ENCODE measurements around the gene TCP11L2. TPM values are rescaled to one million over a fixed set of nuclear protein-coding genes. Genes with fewer than 3 reads are reported as not detected.
A peak's percentile ranks its signal among the peaks of the same experiment; 100 is the strongest.

Gene TCP11L2
- total RNA-seq, 1 donor from 2014 or later = 22.0 TPM

DNA sequence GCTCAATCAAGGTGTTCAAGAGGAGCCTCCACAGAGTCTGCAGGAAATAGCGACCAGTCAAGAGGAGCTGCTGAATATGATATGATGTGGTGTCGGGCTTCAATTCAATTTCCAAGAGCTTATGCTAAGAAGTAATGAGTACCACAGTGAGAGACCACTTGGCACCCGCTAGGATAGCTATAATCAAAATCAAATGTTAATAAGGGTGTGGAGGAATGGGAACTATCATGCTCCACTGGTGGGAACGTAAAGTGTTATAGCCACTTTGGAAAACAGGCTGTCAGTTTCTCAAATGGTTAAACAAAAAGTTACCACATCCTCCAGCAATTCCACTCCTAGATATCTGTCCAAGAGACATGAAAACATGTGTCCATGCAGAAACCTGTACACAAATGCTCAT, 61.7 kb downstream of the TCP11L2 start:
- Histone ChIP-seq H3K36me3 (ENCODE audit: insufficient read depth, low read length) (peaks cover 9% of the 10 kb centered on the region), H3K27me3 (ENCODE audit: insufficient read depth, low read length) (no peaks in the 10 kb centered on the region), H3K27ac (ENCODE audit: low read depth, low read length) (no peak overlapping the region), H2AFZ (ENCODE audit: low read depth, low read length) (no peak overlapping the region), H3K4me1 (ENCODE audit: insufficient read depth, low read length) (peaks cover under 1% of the 10 kb centered on the region), H4K20me1 (ENCODE audit: insufficient read depth, low read length) (no peaks in the 10 kb centered on the region), H3K79me2 (ENCODE audit: insufficient read depth, low read length) (peaks cover 44% of the 10 kb centered on the region), H3K9me3 (ENCODE audit: insufficient read depth, low read depth, low read length) (no peaks in the 10 kb centered on the region), H3K4me3 (ENCODE audit: insufficient read depth, low read depth, low read length) (no peak overlapping the region), H3K9ac (ENCODE audit: low read length) (no peak overlapping the region), H3K4me2 (ENCODE audit: low read length) (no peak overlapping the region)
- Mint-ChIP-seq H3K4me1 (ENCODE audit: low read depth, unreplicated experiment) (peaks cover 1% of the 10 kb centered on the region), H3K9me3 (ENCODE audit: unreplicated experiment) (no peaks in the 10 kb centered on the region), H3K27ac (ENCODE audit: unreplicated experiment) (no peak overlapping the region), H3K27me3 (ENCODE audit: low read depth, unreplicated experiment) (no peaks in the 10 kb centered on the region), H3K4me3 (ENCODE audit: unreplicated experiment) (no peak overlapping the region), H3K36me3 (ENCODE audit: low read depth, unreplicated experiment) (peaks cover 11% of the 10 kb centered on the region)
- DNase-seq (ENCODE audit: low read depth) (no peak), FAIRE-seq (no peak)
- no peak for TF ChIP-seq EZH2 (IDR thresholded peaks at IDR 0.05; ENCODE audit: insufficient read depth, low read length)
- TF ChIP-seq, protein P1, sequence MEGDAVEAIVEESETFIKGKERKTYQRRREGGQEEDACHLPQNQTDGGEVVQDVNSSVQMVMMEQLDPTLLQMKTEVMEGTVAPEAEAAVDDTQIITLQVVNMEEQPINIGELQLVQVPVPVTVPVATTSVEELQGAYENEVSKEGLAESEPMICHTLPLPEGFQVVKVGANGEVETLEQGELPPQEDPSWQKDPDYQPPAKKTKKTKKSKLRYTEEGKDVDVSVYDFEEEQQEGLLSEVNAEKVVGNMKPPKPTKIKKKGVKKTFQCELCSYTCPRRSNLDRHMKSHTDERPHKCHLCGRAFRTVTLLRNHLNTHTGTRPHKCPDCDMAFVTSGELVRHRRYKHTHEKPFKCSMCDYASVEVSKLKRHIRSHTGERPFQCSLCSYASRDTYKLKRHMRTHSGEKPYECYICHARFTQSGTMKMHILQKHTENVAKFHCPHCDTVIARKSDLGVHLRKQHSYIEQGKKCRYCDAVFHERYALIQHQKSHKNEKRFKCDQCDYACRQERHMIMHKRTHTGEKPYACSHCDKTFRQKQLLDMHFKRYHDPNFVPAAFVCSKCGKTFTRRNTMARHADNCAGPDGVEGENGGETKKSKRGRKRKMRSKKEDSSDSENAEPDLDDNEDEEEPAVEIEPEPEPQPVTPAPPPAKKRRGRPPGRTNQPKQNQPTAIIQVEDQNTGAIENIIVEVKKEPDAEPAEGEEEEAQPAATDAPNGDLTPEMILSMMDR (IDR thresholded peaks at IDR 0.05; ENCODE audit: insufficient read depth, low read depth, low read length) = no peak

DNA sequence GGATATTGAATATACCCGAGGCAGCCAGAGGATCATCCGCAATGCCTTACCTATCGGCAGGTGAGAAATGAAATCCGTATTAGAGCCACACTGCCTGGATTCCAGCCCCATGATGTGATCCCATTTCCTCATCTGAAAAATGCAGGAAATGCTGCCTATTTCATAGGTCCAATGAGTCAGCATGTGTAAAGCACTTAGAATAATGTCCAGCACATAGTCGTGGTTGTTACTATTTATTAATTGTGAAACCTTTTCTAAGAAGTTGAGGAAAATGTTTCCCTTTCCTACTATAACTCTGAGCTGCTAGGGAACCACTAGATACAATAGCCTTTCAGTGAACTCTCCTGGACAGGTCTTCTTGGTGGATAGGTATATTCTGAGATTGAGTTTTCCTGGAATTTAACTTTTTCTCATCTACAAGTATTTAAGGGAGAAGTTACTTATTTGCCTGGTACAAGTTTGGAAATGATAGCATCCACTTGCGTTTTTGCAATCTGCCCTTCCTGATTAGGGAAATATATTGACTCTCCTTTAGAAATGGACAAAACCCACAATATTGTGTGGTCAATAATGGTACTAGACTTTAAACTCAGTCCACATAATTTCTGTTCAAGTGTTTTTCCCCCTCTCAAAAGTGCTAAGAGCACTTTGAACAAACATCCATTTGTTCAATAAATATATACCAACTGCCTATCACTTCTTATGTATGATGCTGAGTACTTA, 67.3 kb downstream of the TCP11L2 start:
- H3K4me1 Mint-ChIP-seq (ENCODE audit: low read depth, unreplicated experiment) = peaks cover 11% of the 10 kb centered on the region
- Histone ChIP-seq H3K27ac (ENCODE audit: low read depth, low read length) (peak overlapping the region; percentile 56), H3K27me3 (ENCODE audit: insufficient read depth, low read length) (no peaks in the 10 kb centered on the region), H3K9me3 (ENCODE audit: insufficient read depth, low read depth, low read length) (no peaks in the 10 kb centered on the region), H3K36me3 (ENCODE audit: insufficient read depth, low read length) (peaks cover 6% of the 10 kb centered on the region), H3K4me2 (ENCODE audit: low read length) (peak overlapping the region; percentile 60), H2AFZ (ENCODE audit: low read depth, low read length) (no peak overlapping the region), H3K4me3 (ENCODE audit: insufficient read depth, low read depth, low read length) (peak overlapping the region; percentile 3), H3K79me2 (ENCODE audit: insufficient read depth, low read length) (no peaks in the 10 kb centered on the region), H4K20me1 (ENCODE audit: insufficient read depth, low read length) (no peaks in the 10 kb centered on the region), H3K9ac (ENCODE audit: low read length) (peak overlapping the region; percentile 47), H3K4me1 (ENCODE audit: insufficient read depth, low read length) (peaks cover 10% of the 10 kb centered on the region)
- no peak overlapping the region for H3K4me3 Mint-ChIP-seq (ENCODE audit: unreplicated experiment)
- H3K36me3 Mint-ChIP-seq (ENCODE audit: low read depth, unreplicated experiment) = peaks cover 20% of the 10 kb centered on the region
- TF ChIP-seq, protein P1 (IDR thresholded peaks at IDR 0.05; ENCODE audit: insufficient read depth, low read depth, low read length) = no peak
- no peak for TF ChIP-seq EZH2 (IDR thresholded peaks at IDR 0.05; ENCODE audit: insufficient read depth, low read length)
- peak; percentile 80 for DNase-seq (ENCODE audit: low read depth)
- H3K27me3 Mint-ChIP-seq (ENCODE audit: low read depth, unreplicated experiment) = no peaks in the 10 kb centered on the region
- H3K9me3 Mint-ChIP-seq (ENCODE audit: unreplicated experiment) = no peaks in the 10 kb centered on the region
- FAIRE-seq = peak; percentile 87
- H3K27ac Mint-ChIP-seq (ENCODE audit: unreplicated experiment) = peak overlapping the region; percentile 88

DNA sequence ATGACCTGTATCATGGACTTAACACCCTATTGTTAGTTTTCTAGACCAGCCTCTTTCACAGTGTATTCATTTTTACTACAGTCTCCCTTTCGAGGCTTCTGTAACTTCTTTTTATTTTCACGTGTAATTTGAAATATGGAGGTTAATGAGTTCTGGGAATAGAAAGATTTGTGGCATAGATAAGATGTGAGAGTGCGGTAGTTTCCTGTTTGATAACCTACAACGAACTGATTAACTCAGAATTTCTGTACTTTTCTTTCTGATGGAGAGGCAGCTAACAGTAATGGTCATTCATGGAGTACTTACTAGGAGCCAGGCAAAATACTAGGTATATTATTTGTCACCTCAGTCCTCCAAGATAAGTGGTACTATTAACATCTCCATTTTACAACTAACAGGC, 76.3 kb downstream of the TCP11L2 start:
- H3K36me3 Mint-ChIP-seq (ENCODE audit: low read depth, unreplicated experiment) = peaks cover 49% of the 10 kb centered on the region
- peaks cover 22% of the 10 kb centered on the region for H3K9me3 Mint-ChIP-seq (ENCODE audit: unreplicated experiment)

More for the DNA sequence above, 76.3 kb downstream of the TCP11L2 start:
- Mint-ChIP-seq H3K27me3 (ENCODE audit: low read depth, unreplicated experiment) (no peaks in the 10 kb centered on the region), H3K27ac (ENCODE audit: unreplicated experiment) (no peak overlapping the region), H3K4me3 (ENCODE audit: unreplicated experiment) (no peak overlapping the region), H3K4me1 (ENCODE audit: low read depth, unreplicated experiment) (peaks cover 2% of the 10 kb centered on the region)
- Histone ChIP-seq H3K4me1 (ENCODE audit: insufficient read depth, low read length) (no peaks in the 10 kb centered on the region), H3K36me3 (ENCODE audit: insufficient read depth, low read length) (peaks cover 7% of the 10 kb centered on the region), H3K4me3 (ENCODE audit: insufficient read depth, low read depth, low read length) (no peak overlapping the region), H3K4me2 (ENCODE audit: low read length) (no peak overlapping the region), H3K9ac (ENCODE audit: low read length) (no peak overlapping the region), H2AFZ (ENCODE audit: low read depth, low read length) (no peak overlapping the region), H3K27ac (ENCODE audit: low read depth, low read length) (no peak overlapping the region), H3K27me3 (ENCODE audit: insufficient read depth, low read length) (no peaks in the 10 kb centered on the region), H3K79me2 (ENCODE audit: insufficient read depth, low read length) (no peaks in the 10 kb centered on the region), H4K20me1 (ENCODE audit: insufficient read depth, low read length) (no peaks in the 10 kb centered on the region), H3K9me3 (ENCODE audit: insufficient read depth, low read depth, low read length) (no peaks in the 10 kb centered on the region)
- DNase-seq (ENCODE audit: low read depth) (no peak), FAIRE-seq (no peak)
- TF ChIP-seq, protein P1 (IDR thresholded peaks at IDR 0.05; ENCODE audit: insufficient read depth, low read depth, low read length) = no peak
- no peak for TF ChIP-seq EZH2 (IDR thresholded peaks at IDR 0.05; ENCODE audit: insufficient read depth, low read length)

All from astrocyte (in vitro differentiated cells and primary cell).